Astrocyte (in vitro differentiated cells and primary cell): ENCODE measurements around the gene MYO1G.

ENCODE experiments used
- EZH2 ChIP-seq: IDR thresholded peaks from 2 replicates; pipeline ENCODE4 v1.6.1; 2012; ENCODE audit warnings: mild to moderate bottlenecking, low read length, inconsistent platforms; ENCODE audit not compliant: insufficient read depth
- TF ChIP-seq, protein P1 (sequence below): IDR thresholded peaks from 2 replicates; pipeline ENCODE4 v1.5.1; 2011; ENCODE audit warnings: low read depth, mild to moderate bottlenecking, inconsistent platforms, low read length, moderate library complexity; ENCODE audit not compliant: insufficient read depth

DNA sequence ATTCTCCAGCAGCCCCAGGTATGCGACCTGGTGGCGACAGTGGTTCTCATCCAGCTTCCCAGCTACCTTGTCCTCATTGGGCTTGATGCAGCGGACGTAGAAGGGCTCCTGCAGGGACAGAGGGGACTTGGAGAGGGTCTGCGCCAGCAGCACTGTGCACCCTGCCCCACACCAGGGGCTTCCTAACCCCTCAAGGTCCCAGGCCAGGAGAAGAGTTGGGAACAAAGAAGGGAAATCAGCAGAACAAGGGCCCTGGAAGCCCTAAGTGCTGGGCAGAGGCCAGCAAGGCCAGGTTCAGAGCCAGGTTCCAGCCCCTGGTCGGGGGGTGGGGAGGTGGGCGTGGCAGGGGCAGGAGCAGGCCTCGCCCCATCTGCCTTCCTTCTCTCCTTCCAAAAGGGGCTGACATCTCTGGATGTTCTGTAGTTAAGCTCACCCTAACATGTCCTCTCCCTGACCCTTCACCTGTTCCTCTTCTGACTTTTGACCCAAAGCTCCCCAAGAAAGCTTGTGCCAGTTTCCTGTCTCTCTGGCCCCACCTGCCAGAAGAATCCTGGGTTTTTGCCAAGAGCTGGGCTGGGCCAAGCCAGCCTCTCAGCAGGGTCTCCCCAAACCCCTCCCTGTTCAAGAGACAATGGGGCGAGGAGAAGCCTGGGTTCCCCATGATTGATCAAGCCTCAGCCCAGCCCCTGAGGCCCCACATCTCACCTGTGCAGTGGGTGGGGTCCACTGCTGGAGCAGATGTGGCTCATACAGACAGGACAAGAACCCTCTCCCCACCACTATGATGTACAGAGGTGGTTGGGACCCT lies 11.9 kb downstream of the MYO1G start:
- TF ChIP-seq, protein P1, sequence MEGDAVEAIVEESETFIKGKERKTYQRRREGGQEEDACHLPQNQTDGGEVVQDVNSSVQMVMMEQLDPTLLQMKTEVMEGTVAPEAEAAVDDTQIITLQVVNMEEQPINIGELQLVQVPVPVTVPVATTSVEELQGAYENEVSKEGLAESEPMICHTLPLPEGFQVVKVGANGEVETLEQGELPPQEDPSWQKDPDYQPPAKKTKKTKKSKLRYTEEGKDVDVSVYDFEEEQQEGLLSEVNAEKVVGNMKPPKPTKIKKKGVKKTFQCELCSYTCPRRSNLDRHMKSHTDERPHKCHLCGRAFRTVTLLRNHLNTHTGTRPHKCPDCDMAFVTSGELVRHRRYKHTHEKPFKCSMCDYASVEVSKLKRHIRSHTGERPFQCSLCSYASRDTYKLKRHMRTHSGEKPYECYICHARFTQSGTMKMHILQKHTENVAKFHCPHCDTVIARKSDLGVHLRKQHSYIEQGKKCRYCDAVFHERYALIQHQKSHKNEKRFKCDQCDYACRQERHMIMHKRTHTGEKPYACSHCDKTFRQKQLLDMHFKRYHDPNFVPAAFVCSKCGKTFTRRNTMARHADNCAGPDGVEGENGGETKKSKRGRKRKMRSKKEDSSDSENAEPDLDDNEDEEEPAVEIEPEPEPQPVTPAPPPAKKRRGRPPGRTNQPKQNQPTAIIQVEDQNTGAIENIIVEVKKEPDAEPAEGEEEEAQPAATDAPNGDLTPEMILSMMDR, result no peak
- TF ChIP-seq EZH2, result no peak
